ENCODE measurements around the gene SARDH. TPM values are rescaled to one million over a fixed set of nuclear protein-coding genes. Genes with fewer than 3 reads are reported as not detected.

SARDH gene
- total and polyA plus RNA-seq, 10 donors = 1.0 to 4.5 (median 2.3) TPM

- H3K9me3 ChIP-seq = peaks cover 0 to 15% (median 3%) of the 10 kb centered on the region in 8 donors
- no peak overlapping the region for H3K27ac ChIP-seq
- no peak overlapping the region for H3K4me3 ChIP-seq
- H3K36me3 ChIP-seq = peaks cover 0 to 86% (median 46%) of the 10 kb centered on the region in 6 donors
- intact Hi-C loops (cut with DNase I; ENCODE audit: low total_unique reads) = no loop called here
- peak; percentile 63 for DNase-seq
- peaks cover 0 to 11% (median 0%) of the 10 kb centered on the region in 7 donors for H3K27me3 ChIP-seq (replicated peaks in 1 of 7)
- TF ChIP-seq POLR2AphosphoS5 (IDR thresholded peaks at IDR 0.05) = no peak
- no peak for TF ChIP-seq CTCF (IDR thresholded peaks at IDR 0.05 in 8 of 11, conservative IDR thresholded peaks at IDR 0.05 in 3 of 11)
- no peak for TF ChIP-seq POLR2A (IDR thresholded peaks at IDR 0.05)
- 91 to 94% (median 92%) methylated on average over 8 to 20 of the region's 20 CpGs for WGBS, 5 donors
- peaks cover 0 to 19% (median 13%) of the 10 kb centered on the region in 6 donors for H3K4me1 ChIP-seq
These were observed 40.3 kb upstream of the SARDH start for GRCh38 chr9:133778336-133779013.

- TF ChIP-seq POLR2A (IDR thresholded peaks at IDR 0.05) (no peak), CTCF (IDR thresholded peaks at IDR 0.05 in 8 of 11, conservative IDR thresholded peaks at IDR 0.05 in 3 of 11) (no peak), POLR2AphosphoS5 (IDR thresholded peaks at IDR 0.05) (no peak)
- no peak overlapping the region for H3K4me3 ChIP-seq
- DNase-seq = peak; percentile 52
- peaks cover 0 to 86% (median 47%) of the 10 kb centered on the region in 6 donors for H3K36me3 ChIP-seq
- intact Hi-C loops (cut with DNase I; ENCODE audit: low total_unique reads) = no loop called here
- WGBS, 5 donors = 94 to 100% (median 98%) methylated on average over 9 to 14 of the region's 14 CpGs
- H3K27me3 ChIP-seq (replicated peaks in 1 of 7) = peaks cover 0 to 5% (median 0%) of the 10 kb centered on the region in 7 donors
- H3K4me1 ChIP-seq = peaks cover 0 to 13% (median 7%) of the 10 kb centered on the region in 6 donors
- no peak overlapping the region for H3K27ac ChIP-seq
- H3K9me3 ChIP-seq = peaks cover 0 to 15% (median 3%) of the 10 kb centered on the region in 8 donors
These were observed 39.7 kb upstream of the SARDH start for GRCh38 chr9:133777871-133778270.

- intact Hi-C loops (cut with DNase I; ENCODE audit: low total_unique reads) = no loop called here
These were observed 39.1 kb upstream of the SARDH start for GRCh38 chr9:133777068-133777791.

More at GRCh38 chr9:133777068-133777791, 39.1 kb upstream of the SARDH start:
- Histone ChIP-seq H3K36me3 (peaks cover 0 to 92% (median 50%) of the 10 kb centered on the region in 6 donors), H3K27me3 (replicated peaks in 1 of 7) (peaks cover 0 to 5% (median 0%) of the 10 kb centered on the region in 7 donors), H3K27ac (no peak overlapping the region), H3K9me3 (peaks cover 0 to 15% (median 3%) of the 10 kb centered on the region in 8 donors), H3K4me1 (peaks cover 0 to 7% (median under 1%) of the 10 kb centered on the region in 6 donors), H3K4me3 (no peak overlapping the region)
- no peak for TF ChIP-seq POLR2AphosphoS5 (IDR thresholded peaks at IDR 0.05)
- TF ChIP-seq POLR2A (IDR thresholded peaks at IDR 0.05) = no peak
- no peak for TF ChIP-seq CTCF (IDR thresholded peaks at IDR 0.05 in 8 of 11, conservative IDR thresholded peaks at IDR 0.05 in 3 of 11)
- 75 to 90% (median 82%) methylated on average over 15 of the region's 15 CpGs for WGBS, 5 donors
- peak; percentile 51 for DNase-seq

All from spleen (tissue), 11 donors.